ENCODE results near the gene C1QC. TPM values are rescaled to one million over a fixed set of nuclear protein-coding genes. Genes with fewer than 3 reads are reported as not detected.
"Not testable (repeated sequence)": the region's sequence is repeated elsewhere in the genome, so short reads cannot be mapped to it uniquely, and the experiment has no call there.

The C1QC gene
- total and polyA plus RNA-seq, 4 donors, result 41.3 to 554 (median 230) TPM

DNA sequence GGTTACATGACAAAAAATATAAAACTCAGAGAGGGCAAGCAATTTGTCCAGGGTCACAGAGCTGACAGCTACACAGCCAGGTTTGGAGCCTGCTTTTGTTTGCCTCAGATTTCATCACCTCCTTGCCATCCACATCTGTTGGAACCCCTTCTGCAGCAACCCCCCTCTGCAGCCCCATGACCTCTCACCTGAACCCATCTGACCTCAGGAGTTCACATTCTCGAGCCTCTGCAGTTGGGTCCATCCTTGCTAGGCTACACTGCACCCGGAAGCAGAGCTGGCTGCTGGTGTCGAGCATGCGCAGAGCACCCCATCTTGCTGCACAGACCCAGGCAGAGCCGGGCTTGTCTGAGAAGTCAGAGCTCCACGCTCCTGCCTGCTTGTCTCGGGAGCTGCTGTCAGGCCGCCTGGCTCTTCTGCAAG is 19.6 kb downstream of the C1QC start:
- no peak for ATAC-seq (ENCODE audit: insufficient read depth, low FRiP score)
- no peaks in the 10 kb centered on the region for H3K9me3 ChIP-seq (ENCODE audit: control insufficient read depth in 4 of 4, insufficient read depth in 3 of 4, low read length in 3 of 4)
- WGBS, 2 donors, result 71 to 83% methylated on average over 8 of the region's 8 CpGs
- TF ChIP-seq, protein P1, sequence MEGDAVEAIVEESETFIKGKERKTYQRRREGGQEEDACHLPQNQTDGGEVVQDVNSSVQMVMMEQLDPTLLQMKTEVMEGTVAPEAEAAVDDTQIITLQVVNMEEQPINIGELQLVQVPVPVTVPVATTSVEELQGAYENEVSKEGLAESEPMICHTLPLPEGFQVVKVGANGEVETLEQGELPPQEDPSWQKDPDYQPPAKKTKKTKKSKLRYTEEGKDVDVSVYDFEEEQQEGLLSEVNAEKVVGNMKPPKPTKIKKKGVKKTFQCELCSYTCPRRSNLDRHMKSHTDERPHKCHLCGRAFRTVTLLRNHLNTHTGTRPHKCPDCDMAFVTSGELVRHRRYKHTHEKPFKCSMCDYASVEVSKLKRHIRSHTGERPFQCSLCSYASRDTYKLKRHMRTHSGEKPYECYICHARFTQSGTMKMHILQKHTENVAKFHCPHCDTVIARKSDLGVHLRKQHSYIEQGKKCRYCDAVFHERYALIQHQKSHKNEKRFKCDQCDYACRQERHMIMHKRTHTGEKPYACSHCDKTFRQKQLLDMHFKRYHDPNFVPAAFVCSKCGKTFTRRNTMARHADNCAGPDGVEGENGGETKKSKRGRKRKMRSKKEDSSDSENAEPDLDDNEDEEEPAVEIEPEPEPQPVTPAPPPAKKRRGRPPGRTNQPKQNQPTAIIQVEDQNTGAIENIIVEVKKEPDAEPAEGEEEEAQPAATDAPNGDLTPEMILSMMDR (IDR thresholded peaks at IDR 0.05; ENCODE audit: control extremely low read depth, extremely low read depth), result no peak
- H3K36me3 ChIP-seq (ENCODE audit: control insufficient read depth in 4 of 4, insufficient read depth in 4 of 4, low read length in 4 of 4), result no peaks in the 10 kb centered on the region
- DNase-seq, result no peak
- H3K9ac ChIP-seq (ENCODE audit: insufficient read depth in 1 of 2, low read length in 2 of 2), result no peak overlapping the region
- H3K27ac ChIP-seq (ENCODE audit: low read depth in 1 of 2, low read length in 1 of 2), result no peak overlapping the region
- peaks cover 0 to 3% (median 0%) of the 10 kb centered on the region in 5 donors for H3K4me1 ChIP-seq (ENCODE audit: control insufficient read depth in 5 of 5, insufficient read depth in 5 of 5, low read length in 5 of 5)
- no peak overlapping the region for H3K4me3 ChIP-seq
- no peaks in the 10 kb centered on the region for H3K27me3 ChIP-seq (ENCODE audit: control insufficient read depth in 3 of 3, insufficient read depth in 3 of 3, low read length in 2 of 3)

DNA sequence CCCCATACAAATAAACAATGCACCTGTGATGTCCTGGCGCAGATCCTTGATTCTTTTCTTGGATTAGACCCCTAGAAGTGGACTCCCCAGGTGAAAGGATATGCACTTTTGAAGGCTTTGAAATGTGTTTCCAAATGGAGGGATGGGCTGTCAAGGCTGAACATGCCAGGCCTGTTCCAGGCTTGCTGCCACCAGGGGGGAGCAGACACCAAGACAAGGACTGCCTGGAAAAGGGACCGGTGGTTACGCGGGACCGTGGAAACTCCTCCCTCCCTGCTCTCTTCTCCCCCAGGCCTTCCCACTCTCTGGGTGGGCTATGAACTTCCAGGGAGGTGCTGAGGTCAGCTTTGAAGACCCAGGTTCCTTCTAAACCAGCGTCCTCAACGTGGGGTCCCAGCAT is 22.3 kb downstream of the C1QC start:
- peaks cover 0 to 3% (median 0%) of the 10 kb centered on the region in 5 donors for H3K4me1 ChIP-seq (ENCODE audit: control insufficient read depth in 5 of 5, insufficient read depth in 5 of 5, low read length in 5 of 5)
- no peaks in the 10 kb centered on the region for H3K36me3 ChIP-seq (ENCODE audit: control insufficient read depth in 4 of 4, insufficient read depth in 4 of 4, low read length in 4 of 4)
- H3K27me3 ChIP-seq (ENCODE audit: control insufficient read depth in 3 of 3, insufficient read depth in 3 of 3, low read length in 2 of 3), result no peaks in the 10 kb centered on the region
- H3K27ac ChIP-seq (ENCODE audit: low read depth in 1 of 2, low read length in 1 of 2), result no peak overlapping the region
- H3K9ac ChIP-seq (ENCODE audit: insufficient read depth in 1 of 2, low read length in 2 of 2), result peak overlapping the region in 1 of 2 donors; percentile 34
- no peak overlapping the region for H3K4me3 ChIP-seq
- TF ChIP-seq, protein P1 (IDR thresholded peaks at IDR 0.05; ENCODE audit: control extremely low read depth, extremely low read depth), result no peak
- H3K9me3 ChIP-seq (ENCODE audit: control insufficient read depth in 4 of 4, insufficient read depth in 3 of 4, low read length in 3 of 4), result no peaks in the 10 kb centered on the region
- WGBS, 2 donors, result 49 to 70% methylated on average over 7 of the region's 7 CpGs
- ATAC-seq (ENCODE audit: insufficient read depth, low FRiP score) (no peak), DNase-seq (peak; percentile 36 to 61 (median 58))

DNA sequence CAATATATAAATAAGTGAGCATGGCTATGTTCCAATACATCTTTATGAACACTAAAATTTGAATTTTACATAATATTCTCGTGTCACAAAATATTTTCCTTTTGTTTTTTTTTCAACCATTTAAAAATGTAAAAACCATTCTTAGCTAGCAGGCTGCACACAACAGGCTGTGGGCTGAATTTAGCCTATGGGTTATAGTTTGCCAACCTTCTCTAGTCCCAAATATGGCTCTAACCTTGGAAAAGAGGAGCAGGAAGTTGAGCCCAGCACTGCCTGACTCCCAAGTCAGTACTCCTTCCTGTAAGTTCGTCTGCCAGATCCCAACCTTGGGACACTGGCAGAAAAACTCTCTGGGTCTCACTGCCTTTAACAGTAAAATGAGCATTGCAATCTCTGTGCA is 23.0 kb downstream of the C1QC start:
- DNase-seq (no peak), ATAC-seq (ENCODE audit: insufficient read depth, low FRiP score) (no peak)
- no peaks in the 10 kb centered on the region for H3K36me3 ChIP-seq (ENCODE audit: control insufficient read depth in 4 of 4, insufficient read depth in 4 of 4, low read length in 4 of 4)
- 59 to 73% methylated on average over 2 of the region's 2 CpGs for WGBS, 2 donors
- peaks cover 0 to 3% (median 0%) of the 10 kb centered on the region in 5 donors for H3K4me1 ChIP-seq (ENCODE audit: control insufficient read depth in 5 of 5, insufficient read depth in 5 of 5, low read length in 5 of 5)
- H3K9ac ChIP-seq (ENCODE audit: insufficient read depth in 1 of 2, low read length in 2 of 2), result no peak overlapping the region
- no peaks in the 10 kb centered on the region for H3K9me3 ChIP-seq (ENCODE audit: control insufficient read depth in 4 of 4, insufficient read depth in 3 of 4, low read length in 3 of 4)
- TF ChIP-seq, protein P1 (IDR thresholded peaks at IDR 0.05; ENCODE audit: control extremely low read depth, extremely low read depth), result no peak
- no peak overlapping the region for H3K27ac ChIP-seq (ENCODE audit: low read depth in 1 of 2, low read length in 1 of 2)
- no peaks in the 10 kb centered on the region for H3K27me3 ChIP-seq (ENCODE audit: control insufficient read depth in 3 of 3, insufficient read depth in 3 of 3, low read length in 2 of 3)
- no peak overlapping the region for H3K4me3 ChIP-seq

DNA sequence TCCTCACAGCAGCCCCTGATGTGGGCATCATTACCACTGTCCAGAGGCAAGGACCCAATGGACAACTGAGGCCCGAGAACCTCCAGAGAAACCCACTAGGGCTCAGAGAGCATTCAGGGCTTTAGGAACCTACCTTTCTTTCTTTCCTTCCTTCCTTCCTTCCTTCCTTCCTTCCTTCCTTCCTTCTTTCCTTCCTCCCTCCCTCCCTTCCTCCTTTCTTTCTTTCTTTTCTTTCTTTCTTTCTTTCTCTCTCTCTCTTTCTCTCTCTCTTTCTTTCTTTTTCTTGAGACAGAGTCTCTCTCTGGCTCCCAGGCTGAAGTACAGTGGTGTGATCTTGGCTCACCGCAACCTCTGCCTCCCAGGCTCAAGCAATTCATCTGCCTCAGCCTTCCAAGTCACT is 25.4 kb downstream of the C1QC start:
- not testable (repeated sequence) for H3K9ac ChIP-seq (ENCODE audit: insufficient read depth in 1 of 2, low read length in 2 of 2); H3K4me3 ChIP-seq; H3K27me3 ChIP-seq (ENCODE audit: control insufficient read depth in 3 of 3, insufficient read depth in 3 of 3, low read length in 2 of 3); DNase-seq; H3K9me3 ChIP-seq (ENCODE audit: control insufficient read depth in 4 of 4, insufficient read depth in 3 of 4, low read length in 3 of 4); H3K36me3 ChIP-seq (ENCODE audit: control insufficient read depth in 4 of 4, insufficient read depth in 4 of 4, low read length in 4 of 4); ATAC-seq (ENCODE audit: insufficient read depth, low FRiP score); H3K4me1 ChIP-seq (ENCODE audit: control insufficient read depth in 5 of 5, insufficient read depth in 5 of 5, low read length in 5 of 5); H3K27ac ChIP-seq (ENCODE audit: low read depth in 1 of 2, low read length in 1 of 2)
- WGBS, 2 donors, result 81 to 84% methylated on average over 2 of the region's 2 CpGs
